OCI-LY7 (cell line): ENCODE results near the gene MBD3.

Source experiments
- CTCF ChIP-seq: fragments of 200-600 bp; sonication (generic); conservative IDR thresholded peaks from 2 replicates; pipeline ENCODE4 v1.5.1; 2014; ENCODE audit warnings: mild to moderate bottlenecking, antibody characterized with exemption, low read length, moderate library complexity, mixed read lengths
- EZH2phosphoT487 ChIP-seq: fragments of 200-600 bp; sonication (generic); IDR thresholded peaks from 2 replicates; pipeline ENCODE4 v1.6.1; 2018; ENCODE audit warnings: low read depth, borderline replicate concordance, mild to moderate bottlenecking, mixed run types, antibody characterized with exemption, low read length, moderate library complexity, mixed read lengths

GRCh38 chr19:1608359-1609102, 15.9 kb upstream of the MBD3 start:
- TF ChIP-seq CTCF (peak; percentile 46; the same call in 1 of the 2 replicates), EZH2phosphoT487 (no peak)
